HG02678 (cell line): Measurements from ENCODE around the gene COBLL1.
A peak's percentile ranks its signal among the peaks of the same experiment; 100 is the strongest.

Experiments
- ATAC-seq: cut with Tn5 transposase; IDR thresholded peaks from one replicate; pipeline ENCODE4 v1.9.1; 2021; ENCODE audit warnings: mild to moderate bottlenecking, moderate library complexity; ENCODE audit not compliant: unreplicated experiment

The COBLL1 gene

DNA sequence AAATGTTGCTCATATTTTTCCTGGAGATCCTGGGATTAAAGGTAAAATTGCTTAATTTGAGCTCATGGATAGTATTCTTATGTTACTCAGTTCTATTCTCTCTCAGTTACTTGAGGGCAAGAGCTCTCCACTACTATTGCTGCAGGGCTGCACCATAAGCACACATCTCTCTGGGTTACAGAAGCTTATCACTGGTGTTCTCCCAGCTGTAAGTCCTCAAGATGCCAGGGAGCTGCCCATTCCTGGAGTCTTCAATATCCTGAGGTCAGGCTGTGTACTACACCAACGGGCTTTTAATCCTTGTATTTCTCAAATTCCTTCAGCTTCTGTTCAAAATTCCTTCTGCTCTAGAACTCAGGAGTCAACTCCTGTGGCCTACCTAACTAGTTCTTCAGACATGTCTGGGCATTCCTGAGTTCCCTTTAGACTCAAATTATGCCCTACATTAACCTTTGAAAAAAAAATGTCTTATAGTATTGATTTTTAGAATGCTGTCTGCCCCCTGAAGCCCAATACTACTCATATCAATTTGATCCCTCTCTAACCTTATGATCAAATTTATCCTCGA is 17.7 kb upstream of the COBLL1 start:
- ATAC-seq: no peak

DNA sequence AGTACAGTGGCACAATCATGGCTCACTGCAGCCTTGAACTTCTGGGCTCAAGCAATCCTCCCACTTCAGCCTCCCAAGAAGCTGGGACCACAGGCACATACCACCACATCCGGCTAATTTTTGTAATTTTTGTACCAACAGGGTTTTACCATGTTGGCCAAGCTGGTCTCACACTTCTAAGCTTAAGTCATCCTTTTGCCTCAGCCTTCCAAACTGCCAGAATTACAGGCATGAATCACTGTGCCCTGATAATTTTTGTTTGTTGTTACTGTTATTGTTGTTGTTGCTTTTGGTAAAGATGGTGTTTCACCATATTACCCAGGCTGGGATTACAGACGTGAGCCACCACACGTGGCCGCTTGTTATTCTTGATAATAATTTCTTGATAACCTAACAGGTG is 10.5 kb upstream of the COBLL1 start:
- ATAC-seq: no peak

DNA sequence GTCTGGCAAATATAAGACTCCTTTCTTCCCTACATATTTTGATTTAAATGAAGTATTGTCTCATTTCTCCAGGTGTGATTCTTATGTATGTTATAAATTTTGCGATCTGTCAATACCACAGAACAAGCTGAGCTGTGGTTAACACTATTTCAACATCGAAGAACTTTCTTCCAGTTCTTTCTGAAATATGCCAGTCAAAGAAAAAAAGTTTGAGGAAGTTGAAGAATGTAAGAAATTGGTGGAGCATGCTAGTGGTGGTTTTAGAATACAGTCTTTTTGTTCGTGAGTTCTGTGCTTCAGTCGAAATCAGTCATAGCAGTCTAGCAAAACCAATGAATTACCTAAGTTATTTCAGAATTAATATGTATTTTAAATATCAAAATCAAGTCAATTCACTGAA is 8.6 kb upstream of the COBLL1 start:
- ATAC-seq: no peak

DNA sequence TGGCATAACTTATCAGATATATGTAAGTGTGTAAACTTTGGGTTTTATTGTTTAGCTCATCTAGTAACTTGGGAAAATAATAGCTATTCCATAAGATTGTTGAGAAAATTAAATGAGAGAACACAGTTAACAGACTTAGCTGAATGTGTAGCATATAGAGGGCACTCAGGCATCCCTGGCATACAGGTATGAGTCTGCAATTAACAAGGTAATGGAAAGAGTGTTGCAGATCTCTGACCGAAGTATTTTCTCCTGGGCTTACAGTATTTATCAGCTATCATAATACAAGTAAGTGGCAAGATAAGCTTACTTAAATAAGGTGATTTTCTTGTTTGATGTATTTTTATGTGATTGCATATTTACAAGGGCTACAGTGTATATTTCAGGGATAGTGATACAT is 7.9 kb upstream of the COBLL1 start:
- ATAC-seq: no peak

DNA sequence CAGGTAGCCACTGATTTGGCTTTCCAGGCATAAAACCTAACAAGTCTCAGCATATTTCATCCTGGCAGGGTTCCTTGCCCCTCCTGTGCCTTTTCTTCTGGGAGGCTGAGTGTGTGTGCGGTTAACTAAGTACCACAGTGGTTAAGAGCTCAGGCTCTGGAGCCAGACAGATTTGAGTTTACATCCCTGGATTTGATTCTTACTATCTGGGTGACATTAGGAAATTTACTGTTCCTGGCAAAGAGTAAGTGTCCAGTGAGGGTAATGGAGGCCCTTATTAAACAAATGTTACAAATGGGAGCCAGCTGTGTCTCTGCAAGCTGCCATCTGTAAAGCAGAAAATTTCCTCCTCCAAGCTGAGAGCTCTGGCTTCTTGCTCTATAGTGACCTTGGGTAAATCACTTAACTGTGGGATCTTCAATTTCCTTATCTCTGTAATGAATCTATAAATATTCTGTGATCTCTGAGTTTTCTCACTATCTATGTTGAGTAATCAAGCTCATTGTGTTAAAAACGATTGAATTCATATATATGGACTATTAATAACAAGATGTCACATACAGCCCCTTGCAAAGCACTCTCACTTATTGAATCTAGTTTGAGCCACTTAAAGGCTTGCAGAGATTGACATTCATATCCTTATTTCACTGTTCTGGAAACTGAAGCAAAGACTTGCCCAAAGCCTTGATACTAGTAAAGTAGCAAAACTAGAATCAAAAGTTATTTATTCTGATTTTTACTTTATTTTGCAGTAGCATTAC is 6.5 kb upstream of the COBLL1 start:
- ATAC-seq: no peak

DNA sequence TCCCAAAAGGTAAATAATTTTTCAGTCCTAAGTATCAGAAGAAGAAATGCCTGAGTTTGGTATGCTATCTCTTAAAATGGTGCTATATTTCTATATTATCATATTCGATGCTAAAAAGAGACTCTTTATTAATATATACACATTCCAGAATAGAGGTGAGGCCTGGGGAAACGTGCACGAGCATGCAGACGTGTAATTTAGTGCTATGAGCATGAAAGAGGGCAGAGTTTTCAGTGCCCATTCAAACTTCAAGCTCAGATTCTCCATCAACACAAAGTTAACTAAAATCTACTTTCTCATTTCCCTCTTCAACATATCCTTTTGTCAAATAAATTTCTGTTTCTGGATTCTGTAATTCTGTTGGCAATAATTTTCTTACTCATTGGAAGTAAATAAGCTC is 5.7 kb upstream of the COBLL1 start:
- no peak for ATAC-seq

DNA sequence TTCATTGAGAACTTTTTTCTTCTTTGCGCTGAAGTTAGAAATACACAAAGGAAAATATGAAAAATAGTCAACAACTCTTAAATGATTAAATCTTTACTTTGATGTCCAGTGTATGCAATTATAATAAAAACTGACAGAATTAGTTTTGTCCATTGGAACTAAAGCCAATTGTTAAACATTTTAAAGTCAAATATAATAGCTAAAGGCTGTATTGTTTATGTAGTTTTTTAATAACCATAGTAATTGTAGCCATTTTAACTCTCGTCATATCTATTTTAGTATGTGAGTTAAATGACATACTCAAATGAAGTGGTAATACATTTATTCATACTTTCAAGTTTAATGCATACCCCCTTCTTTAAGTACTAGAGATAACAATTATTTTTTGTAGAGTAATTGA is 4.7 kb upstream of the COBLL1 start:
- no peak for ATAC-seq

DNA sequence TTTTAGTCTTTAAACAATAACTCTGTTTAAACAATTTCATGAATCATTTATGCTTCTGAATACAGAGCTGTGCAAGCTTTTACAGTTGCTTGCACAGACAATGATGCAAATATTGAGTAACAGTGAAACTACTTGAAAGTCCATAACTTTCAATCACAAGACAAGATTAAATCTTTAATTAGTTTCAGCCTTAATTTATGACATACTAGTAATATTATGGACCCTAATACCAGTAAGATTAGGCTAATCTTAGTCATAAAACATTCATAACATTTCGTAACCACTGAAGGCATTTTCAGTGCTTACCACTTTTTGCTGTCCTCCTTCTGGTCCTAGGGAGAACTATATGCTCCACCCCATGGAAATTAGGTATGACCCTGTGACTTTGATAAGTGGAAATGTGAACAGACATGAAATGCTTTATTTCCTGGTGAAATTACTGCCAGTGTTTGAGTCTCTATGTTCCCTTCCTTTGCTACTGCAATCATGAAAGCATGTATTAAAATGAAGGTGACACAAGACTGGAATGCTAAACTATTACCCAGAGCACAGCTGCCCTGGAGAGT is 1.8 kb upstream of the COBLL1 start:
- ATAC-seq: no peak

DNA sequence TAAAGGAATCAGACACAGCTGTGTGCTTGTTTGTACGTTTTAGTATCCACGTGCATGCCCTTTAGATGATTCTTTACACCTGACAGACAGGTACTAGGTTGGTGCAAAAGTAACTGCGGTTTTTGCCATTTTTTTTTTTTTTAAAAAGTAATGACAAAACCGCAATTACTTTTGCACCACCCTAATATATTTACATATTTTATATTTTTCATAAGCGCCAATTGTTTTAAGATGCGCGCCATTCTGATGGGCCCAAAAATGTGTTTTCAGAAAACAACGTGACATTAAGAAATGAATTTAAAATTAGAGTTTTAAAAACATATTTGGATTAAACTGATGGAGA is 972 bp upstream of the COBLL1 start:
- ATAC-seq: no peak

DNA sequence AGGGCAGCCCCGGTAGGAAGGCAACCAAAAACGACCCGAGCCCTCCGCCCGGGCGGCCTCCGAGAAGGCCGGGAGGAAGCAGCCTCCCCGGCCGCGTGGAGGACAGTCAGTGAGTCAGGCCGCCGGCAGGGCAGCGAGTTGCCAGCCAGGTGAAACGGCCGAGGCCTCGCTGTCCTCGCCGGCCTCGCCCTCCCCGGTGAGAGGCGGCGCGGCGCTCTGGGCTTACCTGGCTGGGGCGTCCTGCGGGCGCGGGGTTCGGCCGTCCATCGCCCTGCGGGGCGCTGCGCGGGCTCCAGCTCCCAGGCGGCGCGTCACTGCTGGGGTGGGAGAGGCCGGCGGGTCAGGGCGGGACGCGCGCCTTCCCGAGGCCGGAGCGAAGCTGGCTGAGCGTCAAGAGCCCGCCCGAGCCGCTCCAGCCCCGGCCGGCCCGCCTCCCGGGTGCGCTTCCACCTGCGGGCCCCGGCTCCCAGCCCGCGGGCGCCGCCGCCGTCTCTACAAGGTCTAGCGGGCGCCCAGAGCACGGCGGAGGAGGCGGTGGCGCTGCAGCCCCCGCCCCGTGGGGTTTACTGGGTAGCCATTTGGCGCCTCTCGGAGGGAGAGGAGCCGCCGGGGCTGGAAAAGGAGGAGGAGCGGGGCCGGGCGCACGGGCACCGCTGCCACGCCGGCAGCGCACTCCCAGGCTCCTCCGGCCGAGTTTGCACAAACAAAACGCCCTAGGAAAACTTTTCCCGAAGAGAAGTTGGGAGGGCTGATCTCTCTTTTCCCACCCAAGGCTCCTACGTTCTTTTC is 499 bp downstream of the COBLL1 start:
- ATAC-seq: peak; percentile 61

DNA sequence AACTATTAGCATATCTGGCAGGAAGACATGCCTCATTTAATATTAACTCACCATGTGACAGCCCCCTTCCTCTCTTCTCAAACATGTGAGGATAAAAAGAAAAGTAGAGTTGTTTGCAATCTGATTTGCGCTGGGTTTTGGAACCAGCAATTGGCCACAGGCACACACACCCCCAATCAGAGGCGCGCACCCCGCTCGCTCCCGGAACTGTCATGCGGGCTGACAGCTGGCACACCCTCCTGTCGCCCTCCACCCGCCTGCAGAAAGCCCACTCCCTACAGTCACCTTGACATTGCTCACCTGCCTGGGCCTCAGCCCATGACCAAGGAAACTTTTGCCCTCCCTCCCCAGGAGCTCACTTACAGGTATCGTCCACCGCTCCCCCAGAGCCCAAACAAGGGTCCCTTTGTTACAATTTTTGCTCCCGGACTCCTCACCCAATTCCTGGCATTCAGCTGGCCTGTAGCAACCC is 1.1 kb downstream of the COBLL1 start:
- ATAC-seq: no peak

DNA sequence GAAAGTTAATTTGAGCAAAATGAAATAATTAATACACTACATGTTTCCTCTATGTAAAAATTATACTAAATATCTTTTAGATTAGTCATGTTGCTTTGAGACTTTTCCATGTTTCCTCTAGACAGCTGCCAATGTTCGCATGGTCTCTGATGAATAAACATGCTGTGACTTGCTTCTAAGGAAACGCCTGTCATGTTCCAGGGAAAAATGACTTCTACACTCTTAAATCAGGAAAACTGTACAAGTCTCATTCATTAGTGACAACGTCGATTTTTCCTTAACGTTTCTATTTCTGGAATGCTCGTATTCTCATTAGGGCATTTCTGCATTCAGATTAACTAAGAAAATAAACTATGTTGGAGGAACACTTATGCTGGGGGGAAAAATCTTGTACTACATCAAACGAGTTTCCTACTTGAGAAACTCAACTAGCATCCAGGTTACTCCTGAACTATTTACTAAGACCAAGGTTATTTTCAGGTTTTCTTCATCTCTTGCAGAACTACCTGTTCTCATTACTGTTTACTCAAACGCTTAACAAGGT is 1.6 kb downstream of the COBLL1 start:
- ATAC-seq: no peak

DNA sequence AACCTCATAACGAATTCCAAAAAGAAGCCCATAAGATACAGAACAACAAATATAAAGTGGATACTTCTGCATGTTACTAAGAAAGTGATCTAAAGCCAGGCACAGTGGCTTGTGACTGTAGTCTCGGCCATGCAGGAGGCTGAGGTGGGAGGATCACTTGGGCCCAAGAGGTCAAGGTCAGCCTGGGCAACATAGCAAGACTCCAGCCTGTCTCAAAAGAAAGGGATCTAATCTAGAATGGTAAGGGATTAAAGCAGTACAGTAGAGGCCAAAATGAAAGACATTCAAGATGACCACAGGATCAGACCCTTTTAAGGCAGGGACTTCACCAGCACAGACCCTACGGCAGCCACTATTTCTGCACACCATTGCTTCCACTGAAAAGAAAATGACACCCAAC is 3.8 kb downstream of the COBLL1 start:
- ATAC-seq: no peak

DNA sequence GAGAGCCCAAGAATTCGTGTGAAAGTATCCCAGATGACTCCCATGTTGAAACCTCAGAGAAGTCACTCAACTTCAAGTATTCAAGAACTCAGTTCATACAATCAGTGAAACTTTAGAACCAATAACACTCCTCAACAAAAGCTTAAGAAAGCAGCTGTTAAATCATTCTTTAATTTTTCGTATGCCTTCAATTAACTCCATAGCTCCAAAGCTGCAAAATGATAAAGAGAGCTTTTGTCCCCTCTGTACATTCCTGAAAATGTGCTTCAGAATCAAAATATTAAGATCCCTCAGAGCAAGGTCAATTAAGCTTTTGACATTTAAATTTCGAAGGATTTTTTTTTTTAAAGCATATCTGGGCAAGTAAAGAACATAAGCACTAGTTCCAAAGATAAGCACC is 4.7 kb downstream of the COBLL1 start:
- ATAC-seq: no peak

DNA sequence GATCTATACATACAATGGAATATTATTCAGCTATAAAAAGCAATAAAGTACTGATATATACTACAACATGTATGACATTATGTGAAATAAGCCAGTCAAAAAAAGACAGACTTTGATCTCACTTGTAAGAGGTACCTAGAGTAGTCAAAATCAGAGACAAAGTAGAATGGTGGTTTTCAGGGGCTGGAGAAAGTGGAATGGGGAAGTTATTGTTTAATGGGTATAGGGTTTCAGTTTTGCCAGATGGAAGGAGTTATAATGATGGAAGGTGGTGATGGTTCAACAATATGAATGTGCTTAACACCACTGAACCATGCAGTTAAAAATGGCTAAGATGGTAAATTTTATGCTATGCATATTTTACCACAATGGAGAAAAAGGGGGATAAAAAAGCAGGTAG is 6.3 kb downstream of the COBLL1 start:
- no peak for ATAC-seq

DNA sequence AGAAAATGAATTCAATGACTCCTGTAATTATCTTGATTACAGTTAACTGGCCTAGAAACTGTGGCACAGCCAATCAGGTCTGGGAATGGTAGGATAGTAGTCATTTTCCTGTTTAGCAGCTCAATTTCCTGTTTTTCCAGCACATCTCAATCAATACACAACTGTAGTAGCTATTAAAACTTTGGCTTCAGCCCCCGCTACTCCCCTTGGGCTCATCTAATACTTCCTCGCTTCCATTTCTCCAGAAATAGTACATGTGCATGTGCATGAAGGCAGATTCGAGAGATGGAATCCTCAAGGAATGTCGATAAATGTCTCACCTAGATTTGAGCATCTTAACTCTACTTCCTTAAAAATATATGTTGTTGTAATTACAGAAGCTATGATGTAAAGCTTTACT is 9.7 kb downstream of the COBLL1 start:
- ATAC-seq: no peak

DNA sequence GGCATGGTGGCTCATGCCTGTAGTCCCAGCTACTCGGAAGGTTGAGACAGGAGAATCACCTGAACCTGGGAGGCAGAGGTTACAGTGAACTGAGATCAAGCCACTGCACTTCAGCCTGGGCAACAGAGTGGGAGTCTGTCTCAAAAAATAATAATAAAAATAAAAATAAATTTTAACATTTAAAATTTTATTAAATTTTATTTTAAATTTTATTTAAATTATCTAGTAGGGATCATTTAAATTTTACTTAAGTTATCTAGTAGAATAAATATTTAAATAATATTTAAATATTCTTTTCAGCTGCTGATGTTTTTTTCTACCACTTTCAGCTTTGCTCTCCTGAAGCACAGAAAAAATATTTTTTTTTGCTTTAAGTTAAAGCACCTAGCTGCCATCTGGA is 10.4 kb downstream of the COBLL1 start:
- no peak for ATAC-seq

DNA sequence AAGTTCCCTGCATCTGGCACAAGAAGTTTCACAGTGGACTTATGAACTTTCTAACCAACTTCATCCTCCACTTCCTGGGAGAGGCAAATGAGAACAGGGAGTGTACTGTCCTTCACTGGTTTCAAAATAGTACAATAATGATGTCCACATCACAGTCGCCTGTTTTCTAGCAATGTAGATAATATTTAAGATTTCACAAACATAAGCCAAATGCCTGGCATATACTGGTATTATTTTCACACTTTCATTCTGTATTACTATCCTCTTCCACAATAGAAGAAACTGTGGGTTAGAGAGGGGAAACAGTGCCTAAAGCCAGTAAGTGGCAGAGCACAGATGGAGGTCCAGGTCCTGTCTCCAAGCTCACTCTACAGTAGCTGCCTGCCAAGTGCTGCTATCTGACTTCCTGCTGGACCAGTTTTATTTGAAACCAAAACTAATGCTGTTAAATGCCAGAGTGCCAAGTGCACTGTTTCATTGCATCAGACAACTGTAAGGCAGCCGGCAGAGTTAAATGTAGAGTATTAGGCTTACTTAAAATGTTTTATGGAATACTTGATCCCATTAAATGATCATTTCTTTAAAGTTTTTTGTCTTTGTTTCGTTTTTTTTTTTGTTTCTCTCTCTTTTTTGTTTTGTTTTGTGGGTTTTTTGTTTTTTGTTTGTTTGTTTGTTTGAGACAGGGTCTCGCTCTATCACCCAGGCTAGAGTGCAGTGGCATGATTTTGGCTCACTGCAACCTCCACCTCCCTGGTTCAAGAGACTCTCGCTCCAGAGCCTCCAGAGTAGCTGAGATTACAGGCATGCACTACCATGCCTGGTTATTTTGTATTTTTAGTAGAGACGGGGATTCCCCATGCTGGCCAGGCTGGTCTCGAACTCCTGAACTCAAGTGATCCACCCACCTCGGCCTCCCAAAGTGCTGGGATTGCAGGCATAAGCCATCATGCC is 15.1 kb downstream of the COBLL1 start:
- ATAC-seq: no peak

DNA sequence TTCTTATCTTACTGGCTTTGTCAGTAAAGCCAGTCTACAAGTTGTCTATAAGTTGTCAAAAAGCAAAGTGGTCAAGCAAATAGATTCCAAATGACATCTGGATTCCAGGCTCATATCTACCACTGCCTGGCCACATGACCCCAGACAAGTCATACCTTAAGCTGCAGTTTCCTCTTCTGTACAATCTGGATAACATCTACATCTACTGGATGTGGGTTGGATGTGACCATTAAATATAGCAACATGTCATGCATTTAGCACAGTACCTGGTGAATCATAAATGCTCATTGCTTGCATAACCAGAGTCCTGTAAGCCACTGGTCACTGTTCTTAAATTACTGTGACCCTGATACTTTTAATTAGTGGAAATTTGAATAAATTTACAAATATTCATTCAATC is 16.8 kb downstream of the COBLL1 start:
- no peak for ATAC-seq

DNA sequence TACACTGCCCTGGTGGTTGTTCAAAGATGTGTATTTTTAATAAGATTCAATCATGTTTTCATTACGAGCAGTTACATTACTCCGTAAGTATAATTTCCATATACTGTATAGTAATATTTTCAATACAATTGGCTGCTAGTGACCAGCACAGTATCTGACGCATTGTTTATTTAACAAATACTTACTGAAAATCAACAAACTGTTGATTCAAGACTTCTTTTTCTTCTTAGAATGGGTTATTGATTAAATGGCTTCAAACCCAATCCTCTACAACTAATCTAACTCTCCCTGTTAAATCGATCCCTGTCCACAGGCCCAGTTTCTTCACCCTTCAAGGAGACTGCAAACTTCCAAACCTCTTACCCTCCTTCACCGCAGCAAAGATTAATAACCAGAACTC is 18.5 kb downstream of the COBLL1 start:
- no peak for ATAC-seq
